GM21390 (cell line): Measurements from ENCODE around the gene PRKCD.

Experiments
- ATAC-seq: cut with Tn5 transposase; IDR thresholded peaks from one replicate; pipeline ENCODE4 v1.9.1; 2021; ENCODE audit not compliant: unreplicated experiment

PRKCD gene

DNA sequence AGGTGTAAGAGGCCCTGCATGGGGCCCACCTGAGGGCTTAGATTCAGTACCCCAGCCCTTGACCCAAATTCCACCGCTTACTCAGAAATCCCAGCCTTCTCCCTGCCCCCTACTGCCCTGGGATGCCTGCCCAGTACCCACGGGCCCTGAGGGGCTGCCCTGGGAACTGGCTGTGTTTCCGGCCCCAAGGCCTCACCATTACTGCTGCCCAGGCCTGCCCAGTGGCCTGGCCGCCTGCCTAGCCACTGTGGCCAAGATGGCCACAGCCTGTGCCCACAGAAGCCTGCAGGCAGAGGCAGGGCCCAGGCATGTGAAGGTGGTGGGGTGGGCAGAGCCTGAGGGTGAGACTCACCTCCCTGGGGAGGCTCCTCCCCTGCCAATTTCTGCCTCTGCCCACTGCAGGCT, 6.1 kb upstream of the PRKCD start:
- no peak for ATAC-seq

DNA sequence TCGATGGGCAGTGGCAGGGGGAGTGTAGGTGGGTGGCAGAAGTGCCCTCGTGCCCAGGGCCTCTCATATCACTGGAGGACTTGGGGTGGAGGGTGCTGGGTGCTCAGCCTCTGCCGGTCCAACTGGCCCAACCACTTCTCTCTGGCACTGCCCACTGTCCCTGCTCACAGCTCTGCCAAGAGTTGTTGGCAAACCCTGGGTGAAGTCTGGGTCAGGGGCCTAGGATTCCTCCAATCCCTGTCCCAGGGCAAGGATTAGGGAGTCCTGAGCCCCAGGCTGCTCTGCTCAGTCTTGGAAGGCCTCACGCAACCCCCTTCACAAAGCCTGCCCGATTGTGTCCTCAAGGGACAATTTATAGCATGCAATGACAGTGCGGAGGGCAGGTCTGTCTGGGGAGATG, 5.2 kb upstream of the PRKCD start:
- ATAC-seq, result no peak

DNA sequence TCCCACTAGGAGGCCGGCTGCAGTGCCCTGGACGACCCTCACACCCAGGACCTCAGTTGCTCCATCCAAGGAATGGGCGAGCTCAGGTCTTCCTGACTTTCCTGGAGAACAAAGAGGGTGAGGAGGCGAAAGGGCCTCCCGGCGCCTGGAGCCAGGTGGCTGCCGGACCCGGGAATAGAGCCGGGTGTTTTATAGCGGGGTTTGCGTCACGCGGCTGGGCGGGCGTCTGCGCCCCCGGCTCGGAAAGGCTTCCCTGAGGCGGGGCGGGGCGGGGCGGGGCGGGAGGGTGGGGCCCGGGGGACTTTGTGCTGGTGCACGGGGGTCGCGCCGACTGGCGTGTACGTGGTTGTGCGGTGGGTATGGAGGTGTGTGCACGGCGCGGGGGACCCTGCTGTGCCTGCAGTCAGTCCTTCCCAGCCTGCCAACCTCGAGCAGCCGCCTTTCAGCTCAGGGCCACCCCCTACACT, 4.6 kb upstream of the PRKCD start:
- ATAC-seq, result no peak

DNA sequence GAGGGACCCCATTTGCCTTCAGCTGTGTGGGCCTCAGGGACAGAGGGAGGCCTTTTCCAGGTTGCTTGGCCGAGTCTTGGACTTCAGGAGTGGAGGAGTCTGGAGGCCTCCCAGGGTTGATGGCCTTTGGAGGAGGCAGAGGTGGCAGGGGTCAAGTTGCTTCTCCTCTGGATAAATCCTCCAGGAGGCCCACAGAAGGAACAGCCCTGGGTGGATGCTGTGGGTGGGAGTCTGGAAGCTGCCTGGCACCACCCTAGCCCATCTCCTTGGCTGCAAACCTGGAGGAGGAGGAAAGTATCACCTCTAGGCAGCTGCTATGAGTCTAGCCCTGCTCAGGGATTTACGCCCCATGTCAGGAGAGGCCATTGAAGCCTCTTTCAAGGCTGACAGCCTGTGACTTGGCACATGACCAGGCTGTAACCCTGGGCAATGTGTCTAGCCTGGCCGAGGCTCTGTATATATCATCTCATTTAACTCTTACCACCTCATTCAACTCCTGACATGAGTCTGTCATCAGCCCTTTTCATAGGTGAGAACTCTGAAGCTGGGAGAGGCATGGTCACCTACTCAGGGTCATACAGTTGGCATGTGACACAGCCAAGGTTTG, 2.9 kb upstream of the PRKCD start:
- no peak for ATAC-seq

DNA sequence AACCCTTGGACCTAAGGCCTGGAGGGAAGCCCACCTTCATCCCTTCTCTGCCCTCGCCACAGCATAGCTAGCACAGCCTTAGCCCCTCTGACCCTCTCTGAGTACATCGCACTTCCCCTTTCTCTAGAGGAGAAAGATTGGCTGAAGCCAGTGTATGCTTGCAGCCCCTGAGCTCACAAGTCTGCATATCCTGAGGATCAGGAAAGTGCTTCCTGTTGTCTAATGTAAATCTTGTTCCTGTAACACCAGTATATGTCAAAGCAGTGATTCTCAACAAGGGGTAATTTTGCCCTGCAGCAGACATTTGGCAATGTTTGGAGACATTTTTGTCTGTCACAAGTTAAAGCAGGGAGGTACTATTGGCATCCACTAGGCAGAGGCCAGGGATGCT, 2.2 kb upstream of the PRKCD start:
- ATAC-seq, result no peak

DNA sequence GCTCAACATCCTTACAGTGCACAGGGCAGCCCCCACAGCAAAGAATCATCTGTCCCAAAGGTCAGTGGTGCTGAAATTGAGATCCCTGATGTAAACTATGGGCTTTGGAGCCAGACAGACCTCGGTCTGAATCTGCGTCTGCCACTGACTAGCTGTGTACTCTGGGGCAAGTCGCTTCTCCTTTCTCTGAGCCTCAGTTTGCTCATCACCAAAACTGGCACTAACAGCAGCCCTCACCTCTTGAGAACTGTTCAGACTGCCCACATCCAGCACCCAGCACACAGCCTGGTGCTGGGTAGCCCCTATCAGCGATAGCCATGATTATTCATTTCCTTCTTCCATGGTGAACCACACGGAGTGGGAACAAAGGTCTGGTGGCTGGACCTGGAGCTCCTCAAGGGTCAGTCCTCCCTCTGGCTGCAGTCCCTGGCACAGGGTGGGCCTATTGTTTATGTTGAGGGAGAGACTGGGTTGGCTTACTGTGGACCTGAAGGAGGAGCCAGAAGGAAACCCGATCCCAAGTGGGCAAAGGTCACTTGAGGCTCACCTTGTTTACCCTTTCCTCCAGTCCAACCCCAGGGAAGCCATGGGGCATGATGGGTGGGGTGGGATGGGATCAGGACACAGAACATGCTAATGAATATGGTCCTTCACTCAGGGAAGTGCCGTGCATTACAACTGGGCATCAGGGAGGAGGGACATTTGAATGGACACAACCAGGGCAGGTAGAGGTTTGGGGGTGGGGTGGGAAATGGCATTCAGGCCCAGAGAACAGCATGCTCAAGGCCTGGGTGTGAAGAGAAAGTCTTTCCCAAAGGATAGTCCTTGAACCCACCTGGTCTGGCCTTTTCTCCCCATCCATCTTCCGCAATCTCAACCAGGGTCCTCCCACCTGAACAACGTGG, 1.6 kb upstream of the PRKCD start:
- ATAC-seq, result no peak

DNA sequence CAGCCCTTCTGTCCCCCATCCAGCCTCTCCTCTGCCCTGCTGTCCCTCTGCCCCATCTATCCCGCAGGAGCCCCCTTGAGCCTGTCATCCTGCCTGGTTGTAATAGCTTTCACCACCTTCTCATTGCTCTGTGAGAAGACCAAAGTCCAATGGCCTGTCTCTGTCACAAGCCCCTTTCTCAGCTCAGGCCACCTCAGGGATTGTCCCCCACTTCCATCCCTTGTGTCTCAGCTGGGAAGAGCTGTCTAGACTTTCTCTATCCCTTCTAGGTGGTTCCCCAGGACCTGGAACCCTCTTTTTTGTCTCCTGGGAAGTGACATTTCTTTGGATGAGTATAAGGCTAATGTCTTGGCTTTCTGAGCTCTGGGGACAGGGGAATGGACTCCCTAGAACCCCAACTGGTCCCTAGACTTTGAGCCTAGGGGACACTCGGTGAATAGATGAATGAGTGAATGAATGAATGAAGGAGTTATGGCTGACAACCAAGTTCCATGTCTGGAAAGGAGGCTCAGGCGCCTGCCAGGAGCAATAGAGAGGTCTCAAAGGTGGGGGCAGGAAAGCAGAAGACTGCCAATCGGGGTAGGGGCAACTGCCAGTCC, 849 bp upstream of the PRKCD start:
- ATAC-seq, result no peak

DNA sequence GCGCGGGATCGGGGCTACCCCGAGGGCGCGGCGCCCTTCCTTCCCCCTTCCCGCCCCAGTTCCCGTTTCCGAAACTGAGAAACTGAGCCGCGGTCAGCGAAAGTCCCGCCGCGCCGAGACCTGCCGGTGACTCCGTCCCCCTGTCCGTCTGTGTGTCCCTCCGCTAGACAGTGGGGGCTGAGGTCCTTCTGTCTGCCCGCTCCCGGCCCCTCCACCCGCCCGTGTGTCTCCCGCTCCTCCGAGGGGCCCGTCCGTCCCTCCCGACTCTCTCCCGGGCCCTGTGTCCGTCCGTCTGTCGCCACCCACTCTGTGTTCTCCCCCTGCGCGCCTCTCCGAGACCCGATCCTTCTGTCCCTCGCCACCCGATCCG, 426 bp downstream of the PRKCD start:
- peak; percentile 6 for ATAC-seq

DNA sequence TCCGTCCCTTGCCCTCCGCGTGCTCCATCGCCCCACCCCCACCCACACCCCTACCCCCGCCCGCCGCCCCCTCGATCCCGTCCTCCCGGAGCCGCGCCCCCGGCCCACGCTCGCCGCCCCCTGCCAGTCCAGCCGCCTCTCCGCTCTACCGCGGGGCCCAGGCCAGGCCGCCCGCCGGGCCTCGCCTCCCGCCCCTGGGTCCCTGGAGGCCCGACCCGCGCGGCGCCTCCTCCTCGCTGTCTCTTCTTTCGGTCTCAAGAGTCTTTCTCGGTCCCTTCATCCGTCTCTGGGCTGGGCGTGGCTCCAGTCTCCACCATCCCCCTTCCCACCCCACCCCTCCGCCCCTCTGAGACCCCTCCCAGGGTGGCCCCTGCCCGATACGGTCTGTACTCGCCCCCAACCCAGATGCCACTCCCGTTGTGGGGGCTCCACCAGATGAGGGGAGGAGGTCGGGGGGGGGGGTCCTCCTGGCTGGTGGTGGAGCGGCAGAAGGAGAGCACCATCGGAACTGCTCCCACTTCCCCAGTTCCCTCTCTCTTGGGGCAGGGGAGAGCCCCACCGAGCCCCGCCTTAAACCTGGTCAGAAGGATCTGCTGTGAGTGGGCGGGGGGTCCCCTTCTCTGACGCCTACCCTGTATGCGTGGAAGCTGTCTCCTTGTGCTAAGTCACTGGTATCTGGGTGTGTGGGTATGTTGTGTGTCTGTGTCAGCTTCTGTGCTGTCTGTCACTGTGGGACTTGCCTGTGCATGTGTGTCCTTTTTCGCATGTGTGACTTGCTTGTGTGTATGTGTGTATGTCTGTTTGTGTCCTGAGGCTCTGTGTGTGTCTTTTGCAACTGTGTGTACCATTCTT, 1.0 kb downstream of the PRKCD start:
- ATAC-seq, result peak; percentile 28

DNA sequence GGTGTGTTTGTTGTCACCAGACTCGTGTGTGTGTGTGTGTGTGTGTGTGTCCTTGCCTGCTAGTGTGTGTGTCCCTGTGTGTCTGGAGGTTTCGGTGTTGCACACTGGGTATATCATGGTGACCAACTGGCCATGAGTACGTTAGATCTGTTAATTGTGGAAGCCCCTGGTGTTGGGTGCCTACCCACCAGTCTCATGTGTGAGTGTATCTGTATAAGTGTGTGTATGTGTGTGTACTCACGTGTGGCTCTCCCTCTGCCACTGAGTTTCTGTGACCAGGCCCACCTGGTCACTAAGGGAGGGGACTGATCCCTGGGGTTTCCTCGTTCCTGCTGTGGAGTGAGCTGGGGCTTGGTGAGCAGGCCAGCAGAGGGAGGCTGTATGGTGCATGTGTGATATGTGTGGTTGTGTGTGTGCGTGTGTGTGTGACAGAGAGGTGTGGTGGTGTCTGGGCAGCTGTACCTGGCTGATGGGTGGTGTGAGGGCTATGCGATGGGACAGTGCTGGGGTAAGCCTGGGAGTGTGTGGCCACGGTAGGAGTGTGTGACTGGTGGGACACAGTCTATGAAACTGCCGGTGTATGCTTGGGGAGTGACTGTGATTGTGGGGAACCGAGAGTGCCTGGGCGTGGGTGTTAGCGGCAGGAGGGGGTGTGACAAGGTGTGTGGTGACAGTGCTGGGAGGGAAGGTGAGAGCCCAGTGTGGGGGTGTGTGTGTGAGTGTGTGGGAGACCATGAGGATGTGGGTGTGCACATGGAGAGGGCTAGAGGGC, 1.8 kb downstream of the PRKCD start:
- peak; percentile 36 for ATAC-seq

DNA sequence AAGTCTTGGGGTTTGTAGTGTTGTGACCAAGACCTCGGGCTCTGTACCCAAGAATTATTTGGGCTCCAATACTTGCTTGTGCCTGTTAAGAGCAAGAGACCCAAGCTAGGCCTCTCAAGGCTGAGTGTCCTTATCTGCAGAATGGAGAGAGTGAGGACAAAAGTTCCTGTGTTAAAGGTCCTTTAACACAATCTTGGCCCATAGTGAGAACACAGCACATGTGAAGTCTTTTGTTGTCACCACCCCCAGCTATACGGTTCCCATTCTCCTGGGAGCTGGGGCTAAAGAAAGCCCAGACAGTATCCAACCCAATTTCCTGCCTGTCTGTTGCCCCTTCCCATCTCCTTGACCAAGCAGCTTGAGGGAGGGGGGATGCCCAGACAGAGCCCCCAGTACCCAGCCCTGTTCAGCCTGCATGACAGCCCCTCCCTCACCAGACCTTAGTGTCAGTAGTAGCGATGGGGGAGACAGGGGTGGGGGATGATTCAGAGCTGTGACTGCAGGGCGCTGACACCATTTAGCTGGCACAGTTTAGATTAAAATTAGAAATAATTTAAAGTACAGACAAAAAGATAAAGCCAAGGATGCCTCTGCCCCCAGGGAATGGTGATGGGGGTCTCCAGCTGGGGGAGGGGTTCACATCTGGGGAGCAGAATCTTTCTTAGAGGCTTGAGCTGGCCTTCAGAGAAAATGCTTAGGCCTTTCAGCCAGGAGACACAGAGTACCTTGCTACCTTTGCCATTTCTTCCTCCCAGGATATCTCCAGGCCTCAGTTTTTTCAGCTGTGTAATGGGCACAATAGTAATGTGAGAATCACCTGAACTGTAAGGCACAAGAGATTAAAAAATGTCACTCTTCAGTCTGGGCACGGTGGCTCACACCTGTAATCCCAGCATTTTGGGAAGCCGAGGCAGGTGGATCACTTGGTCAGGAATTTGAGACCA, 2.7 kb downstream of the PRKCD start:
- ATAC-seq, result no peak

DNA sequence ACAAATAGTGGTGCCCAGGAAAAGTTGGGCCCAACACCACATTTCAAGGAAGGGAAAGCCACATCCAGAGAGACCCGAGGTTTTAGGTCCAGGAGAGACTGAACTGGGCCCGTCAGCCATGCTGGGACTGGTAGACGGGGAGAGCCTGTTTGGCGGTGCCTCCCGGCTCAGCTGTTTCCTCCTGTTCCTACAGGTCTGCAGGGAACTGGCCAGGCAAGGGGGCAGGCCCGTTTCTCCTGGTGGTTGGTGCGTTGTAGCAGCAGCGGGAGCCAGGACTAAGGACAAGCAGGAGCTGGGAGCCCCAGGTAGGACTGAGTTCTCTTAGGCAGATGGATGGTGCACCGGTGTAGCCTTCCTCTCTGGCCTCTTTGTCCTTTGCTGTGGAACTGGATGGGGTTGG, 3.9 kb downstream of the PRKCD start:
- ATAC-seq, result no peak

DNA sequence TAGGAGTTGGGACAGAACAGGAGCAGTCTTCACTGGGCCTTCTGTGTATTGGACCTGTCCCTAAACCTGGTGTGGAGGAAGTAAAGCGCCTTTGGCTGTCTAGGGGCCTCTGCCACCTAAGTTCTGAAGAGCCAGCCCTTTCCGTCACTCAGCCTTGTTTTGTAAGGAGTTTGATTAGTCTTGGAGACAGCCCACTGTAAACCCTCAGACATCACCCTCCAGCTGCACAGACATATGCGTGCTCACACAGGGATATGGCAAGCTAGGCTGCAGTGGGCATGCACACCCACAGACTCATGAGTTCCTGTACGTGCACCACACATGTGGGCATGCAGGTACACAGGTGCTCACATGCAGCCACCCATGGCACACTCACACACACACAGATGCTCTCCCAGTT, 5.2 kb downstream of the PRKCD start:
- no peak for ATAC-seq

DNA sequence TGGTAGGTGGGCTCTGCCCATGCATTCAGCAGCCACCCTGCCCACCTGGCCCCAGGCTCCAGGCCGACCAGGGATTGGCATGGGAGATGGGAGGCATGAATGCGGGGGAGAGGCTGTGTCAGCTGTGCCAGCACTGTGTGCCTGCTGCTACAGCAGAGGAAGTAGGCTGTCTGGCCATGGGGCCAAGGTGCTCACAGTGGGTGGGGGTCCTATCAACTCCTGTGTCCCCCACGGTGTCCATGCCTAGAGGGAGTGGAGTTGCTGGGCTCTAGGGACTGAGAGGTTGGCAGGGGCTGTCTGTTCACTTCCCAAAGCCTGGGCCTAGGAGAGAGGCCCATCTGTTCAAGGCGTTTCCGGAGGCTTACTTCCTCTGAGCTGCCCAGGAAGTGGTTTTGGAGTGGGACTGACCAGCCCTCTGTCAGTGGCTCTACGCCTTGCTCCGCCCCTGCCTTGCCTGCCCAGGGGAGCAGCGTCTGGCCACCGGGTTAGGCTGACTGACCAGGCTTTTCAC, 5.8 kb downstream of the PRKCD start:
- no peak for ATAC-seq

DNA sequence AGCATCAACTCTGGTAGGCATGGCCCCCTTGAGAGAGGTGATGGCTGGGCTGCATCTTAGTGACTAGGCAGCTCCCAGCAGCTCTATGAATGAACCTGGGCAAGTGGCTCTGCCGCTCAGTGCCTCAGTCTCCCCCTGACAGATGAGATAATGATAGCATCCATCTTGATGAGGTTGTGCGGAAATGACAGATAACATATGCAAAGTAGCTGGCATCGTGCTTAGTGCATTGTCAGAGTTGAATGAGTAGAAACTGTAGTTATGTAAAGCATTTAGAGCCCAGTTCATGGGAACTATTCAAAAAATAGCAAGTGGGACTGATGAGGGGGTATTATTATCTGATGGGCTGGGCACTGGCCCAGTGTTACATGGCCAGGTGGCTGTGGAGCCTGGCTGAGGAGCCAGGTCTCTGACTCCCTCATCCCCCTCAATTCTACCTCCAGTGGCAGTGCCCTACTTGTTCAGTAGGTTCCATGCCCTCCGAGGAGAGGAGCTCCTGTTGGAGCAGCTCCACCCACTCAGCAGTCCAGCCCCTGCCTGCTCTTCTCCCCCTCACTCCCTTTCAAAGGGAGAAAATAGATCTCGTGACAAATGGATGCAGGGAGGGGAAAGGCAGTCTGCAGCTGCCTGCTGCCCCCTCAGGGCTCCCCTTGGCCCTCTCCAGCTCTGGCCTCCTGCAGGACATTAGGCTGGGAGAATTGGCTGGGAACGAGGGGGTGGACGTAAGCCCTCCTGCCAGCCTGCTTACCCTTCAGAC, 6.6 kb downstream of the PRKCD start:
- ATAC-seq, result peak; percentile 30

DNA sequence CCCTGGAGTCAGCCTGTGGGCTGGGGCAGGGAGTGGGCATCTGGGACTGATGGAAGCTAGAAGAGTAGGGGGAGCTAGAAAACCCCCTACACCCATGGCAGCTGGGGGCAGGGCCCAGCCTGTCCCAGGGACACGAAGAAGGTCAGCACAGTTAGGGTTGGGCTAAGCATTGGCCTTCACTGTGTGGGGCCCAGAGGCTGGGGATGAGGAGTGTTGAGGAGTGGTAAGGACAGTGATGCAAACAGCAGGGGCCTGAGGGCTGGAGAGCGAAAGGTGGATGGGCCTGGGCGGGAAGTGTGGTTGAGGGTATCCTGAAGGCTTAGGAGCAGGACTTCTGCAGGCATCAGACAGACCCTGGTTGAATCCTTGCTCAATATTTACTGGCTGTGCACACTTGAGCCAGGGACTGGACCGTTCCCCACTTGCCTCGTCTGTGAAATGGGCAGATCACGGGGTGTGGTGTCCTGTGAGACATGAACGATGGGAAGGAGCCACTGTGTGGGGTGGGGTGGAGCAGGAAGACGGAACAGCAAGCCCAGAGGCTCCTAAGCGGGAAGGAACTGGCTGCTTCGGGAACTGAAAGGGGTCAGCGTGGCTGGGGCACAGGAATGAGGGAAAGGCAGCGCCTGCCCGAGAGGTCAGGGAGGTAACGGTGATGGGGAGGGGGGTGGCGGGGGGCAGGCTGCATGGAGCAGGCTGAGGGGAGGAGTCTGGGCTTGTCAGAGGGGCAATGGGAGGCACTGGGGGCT, 7.3 kb downstream of the PRKCD start:
- ATAC-seq, result no peak

DNA sequence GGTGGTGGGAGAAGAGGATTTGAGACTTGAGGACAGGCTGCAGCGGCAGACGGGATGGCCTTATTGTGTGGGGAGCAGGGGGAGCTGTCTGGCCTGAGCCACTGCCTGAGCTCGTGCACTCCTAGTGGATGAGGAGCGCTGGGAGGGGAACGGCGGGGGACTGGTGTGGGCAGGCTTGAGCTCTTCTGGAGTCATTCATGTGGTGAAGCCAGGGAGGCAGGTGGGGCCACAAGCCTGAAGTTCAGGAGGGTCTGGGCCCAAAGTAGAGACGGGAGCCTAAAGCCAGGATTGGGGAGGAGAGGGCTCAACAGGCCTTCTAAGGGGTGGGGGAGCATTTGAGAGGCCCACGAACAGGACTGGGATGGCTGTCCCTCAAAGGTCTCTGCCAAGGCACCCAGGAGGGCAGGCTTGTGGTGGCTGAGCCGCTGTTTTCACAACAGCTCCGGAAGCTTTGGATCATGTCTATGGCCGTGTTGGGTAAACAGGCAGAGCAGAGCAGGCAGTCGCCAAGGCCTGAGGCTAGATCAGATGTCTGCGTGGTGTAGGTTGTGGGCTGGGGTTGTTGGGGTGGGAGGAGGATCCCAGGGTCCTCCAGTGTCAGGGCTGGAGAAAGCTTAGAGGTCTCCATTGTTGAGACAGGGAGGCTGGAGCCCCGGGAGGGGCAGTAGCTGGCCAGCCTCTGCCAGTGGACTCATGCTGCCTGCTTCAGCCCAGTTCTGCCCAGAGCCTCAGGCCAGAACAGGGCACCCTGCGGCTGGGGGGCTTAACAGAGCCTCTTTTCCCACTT, 8.2 kb downstream of the PRKCD start:
- no peak for ATAC-seq
